Endothelial cell of umbilical vein (primary cell): Measurements from ENCODE around the gene SPATA3. TPM values are rescaled to one million over a fixed set of nuclear protein-coding genes. Genes with fewer than 3 reads are reported as not detected.

Experiments
- BruUV-seq: library from RNA; stranded (reverse); fragments of 400-500 nt; replicated peaks from 2 replicates; lab custom pipeline; 2021; lab: Mats Ljungman, UMichigan
- CTCF ChIA-PET: fragments of 300-600, 350-600 bp; sonication (Branson Sonifier 250); formaldehyde crosslinking; loops from one replicate; lab custom pipeline; 2021; ENCODE audit warnings: antibody characterized with exemption, inconsistent platforms; lab: Charles Lee
- POLR2A ChIA-PET: fragments of 300-600, 350-600 bp; sonication (Branson Sonifier 250); formaldehyde crosslinking; loops from one replicate; lab custom pipeline; 2021; ENCODE audit warnings: antibody characterized with exemption, inconsistent platforms; lab: Charles Lee
- DNase-seq: peaks from one replicate; pipeline ENCODE4 v3.0.0-alpha.2; 2011; ENCODE audit warnings: low read depth, low spot score
- FAIRE-seq: peaks from 2 replicates; lab custom pipeline; 2011; peaks lifted over from hg19 to GRCh38; lab: Jason Lieb, UNC
- H2AFZ ChIP-seq: 2 replicates; pipeline ENCODE4 v1.6.0; 2012; ENCODE audit warnings: low read depth, low read length, control low read depth, inconsistent platforms
- H3K27ac ChIP-seq: 2 replicates; pipeline ENCODE4 v1.5.1; 2011; ENCODE audit warnings: low read depth, mild to moderate bottlenecking, control low read depth, low read length, moderate library complexity; ENCODE audit not compliant: insufficient read depth
- H3K27me3 ChIP-seq, 2 experiments: 2 replicates each; pipeline versions ENCODE4 v1.6.0 to v1.6.1; 2011; ENCODE audit warnings: low read length in 2 of 2, mixed read lengths in 1 of 2; ENCODE audit not compliant: control insufficient read depth in 2 of 2, insufficient read depth in 2 of 2
- H3K36me3 ChIP-seq, 2 experiments: 2 replicates in 1 of 2; 3 replicates in 1 of 2; pipeline ENCODE4 v1.5.1; 2011; ENCODE audit warnings: low read length in 2 of 2, mild to moderate bottlenecking in 1 of 2, moderate library complexity in 1 of 2; ENCODE audit not compliant: control insufficient read depth in 2 of 2, insufficient read depth in 2 of 2; ENCODE audit errors: extremely low read depth in 1 of 2
- H3K4me1 ChIP-seq: 3 replicates; pipeline ENCODE4 v1.5.1; 2011; ENCODE audit warnings: mild to moderate bottlenecking, low read length; ENCODE audit not compliant: control insufficient read depth, insufficient read depth; ENCODE audit errors: extremely low read depth
- H3K4me2 ChIP-seq: 2 replicates; pipeline ENCODE4 v1.6.1; 2011; ENCODE audit warnings: low read length, control low read depth, mixed read lengths; ENCODE audit not compliant: insufficient read depth
- H3K4me3 ChIP-seq, 3 experiments: fragments of 200-600 bp in 1 of 3; sonication (generic), shearing (Covaris generic) in 1 of 3; replicated peaks in 1 of 3; 2 replicates each; pipeline ENCODE4 v1.5.1; 2011 to 2016; ENCODE audit warnings: control low read depth in 3 of 3, low read length in 3 of 3, mild to moderate bottlenecking in 2 of 3, inconsistent platforms in 1 of 3, low read depth in 1 of 3, moderate library complexity in 1 of 3; ENCODE audit not compliant: insufficient read depth in 1 of 3
- H3K79me2 ChIP-seq: 2 replicates; pipeline ENCODE4 v1.6.0; 2012; ENCODE audit warnings: low read length, inconsistent platforms; ENCODE audit not compliant: control insufficient read depth, insufficient read depth
- H3K9ac ChIP-seq: replicated peaks from 2 replicates; pipeline ENCODE3; 2011; ENCODE audit warnings: low read length, control low read depth; ENCODE audit not compliant: insufficient read depth; ENCODE audit errors: extremely low read depth
- H3K9me1 ChIP-seq: replicated peaks from 3 replicates; pipeline ENCODE4 v1.6.0; 2011; ENCODE audit warnings: mild to moderate bottlenecking, low read length; ENCODE audit not compliant: control insufficient read depth, insufficient read depth; ENCODE audit errors: extremely low read depth
- H3K9me3 ChIP-seq: replicated peaks from 2 replicates; pipeline ENCODE4 v1.5.1; 2012; ENCODE audit warnings: low read length, inconsistent platforms; ENCODE audit not compliant: control insufficient read depth, insufficient read depth
- H4K20me1 ChIP-seq: replicated peaks from 2 replicates; pipeline ENCODE3; 2011; ENCODE audit warnings: mild to moderate bottlenecking, low read length; ENCODE audit not compliant: control insufficient read depth, insufficient read depth; ENCODE audit errors: extremely low read depth
- EZH2 ChIP-seq: IDR thresholded peaks from 2 replicates; pipeline ENCODE4 v1.6.1; 2012; ENCODE audit warnings: borderline replicate concordance, low read depth, mild to moderate bottlenecking, moderate library complexity, low read length, inconsistent platforms; ENCODE audit not compliant: severe bottlenecking
- FOS ChIP-seq: IDR thresholded peaks from 2 replicates; pipeline ENCODE4 v1.6.1; 2011; ENCODE audit warnings: mild to moderate bottlenecking, low read length, moderate library complexity, borderline replicate concordance; ENCODE audit not compliant: insufficient read depth
- MYC ChIP-seq: IDR thresholded peaks from one replicate; pipeline ENCODE4 v1.6.1; 2011; ENCODE audit warnings: mild to moderate bottlenecking, low read depth, low read length
- POLR2AphosphoS5 ChIP-seq: IDR thresholded peaks from 2 replicates; pipeline ENCODE4 v1.6.1; 2012; ENCODE audit warnings: low read depth, mild to moderate bottlenecking, control low read depth, low read length, moderate library complexity; ENCODE audit not compliant: insufficient read depth
- dilution Hi-C: fragments of 300-500 bp; cut with MboI; formaldehyde crosslinking; loops from one replicate; pipeline ENCODE4 v1.15.0; 2019; ENCODE audit warnings: low sequenced_read_pairs; ENCODE audit not compliant: extremely low pct_ligation_motif_present
- intact Hi-C: fragments of 100-400 bp; cut with micrococcal nuclease; formaldehyde crosslinking; loops from one replicate; pipeline ENCODE4 v1.10.0; 2022
- polyA plus RNA-seq, 4 experiments: library from polyadenylated mRNA; depleted of rRNA in 3 of 4; stranded (reverse) in 3 of 4; unstranded in 1 of 4; fragments of >200 nt; gene quantifications; 2 replicates each; pipeline versions ENCODE4 v1.2.1 to v1.2.3, GENCODE V29; 2011 to 2012; ENCODE audit warnings: missing spikeins in 1 of 4
- total RNA-seq: library from RNA; stranded (reverse); gene quantifications from 2 replicates; pipeline ENCODE4 v1.2.3, GENCODE V29; 2021
- TF ChIP-seq, protein P1 (sequence below), 2 donors: IDR thresholded peaks; 1 replicate in 1 of 2; 2 replicates in 1 of 2; pipeline ENCODE4 v1.5.1; 2011; ENCODE audit warnings: low read length in 2 of 2, mild to moderate bottlenecking in 2 of 2, moderate library complexity in 2 of 2, control low read depth in 1 of 2, inconsistent platforms in 1 of 2, low read depth in 1 of 2; ENCODE audit not compliant: insufficient read depth in 1 of 2; ENCODE audit errors: extremely low read depth in 1 of 2

Gene SPATA3
- total and polyA plus RNA-seq, 2 donors (not counting 3 experiments of a cell fraction or from before 2014, with no cell fraction given) = not detected

DNA sequence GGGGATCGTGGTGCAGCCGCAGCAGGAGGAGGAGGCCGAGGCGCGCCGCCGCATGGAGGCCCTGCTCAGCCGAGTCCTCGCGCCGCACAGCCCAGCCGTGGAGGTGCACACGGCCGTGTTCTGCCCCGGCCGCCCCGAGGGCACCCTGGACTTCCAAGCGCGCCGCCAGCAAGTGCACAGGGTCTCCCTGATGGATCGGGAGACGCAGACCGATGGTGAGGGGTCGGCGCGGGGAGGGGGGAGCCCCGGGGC, 5.1 kb upstream of the SPATA3 start:
- BruUV-seq = no TSS peak
- CTCF ChIA-PET = interaction anchor here (9.4 kb wide), 1 partner anchor 166 kb away, joined by 287 read pairs; no protein-coding TSS in a partner anchor

DNA sequence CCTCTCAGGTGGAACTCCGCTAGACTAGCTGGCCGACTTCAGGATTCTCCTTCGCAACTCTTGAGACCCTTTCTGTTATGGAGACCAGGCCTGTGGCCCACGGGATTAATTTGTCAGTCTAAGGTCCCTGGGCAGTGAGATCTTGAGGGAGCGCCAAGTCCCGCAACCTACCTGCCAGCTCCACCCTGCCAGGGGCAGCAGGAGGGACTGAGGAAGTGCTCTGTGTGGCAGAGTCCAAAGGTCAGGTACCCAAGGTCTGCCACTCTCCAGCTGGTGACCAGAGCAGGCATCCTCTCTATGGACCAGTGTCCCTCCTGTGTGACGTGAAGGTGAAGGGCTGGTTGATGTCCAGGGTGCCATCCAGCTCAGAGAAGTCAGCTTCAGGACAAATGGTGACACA, 4.3 kb upstream of the SPATA3 start:
- no peaks in the 10 kb centered on the region for H3K9me3 ChIP-seq
- TF ChIP-seq FOS = no peak
- TF ChIP-seq, protein P1, sequence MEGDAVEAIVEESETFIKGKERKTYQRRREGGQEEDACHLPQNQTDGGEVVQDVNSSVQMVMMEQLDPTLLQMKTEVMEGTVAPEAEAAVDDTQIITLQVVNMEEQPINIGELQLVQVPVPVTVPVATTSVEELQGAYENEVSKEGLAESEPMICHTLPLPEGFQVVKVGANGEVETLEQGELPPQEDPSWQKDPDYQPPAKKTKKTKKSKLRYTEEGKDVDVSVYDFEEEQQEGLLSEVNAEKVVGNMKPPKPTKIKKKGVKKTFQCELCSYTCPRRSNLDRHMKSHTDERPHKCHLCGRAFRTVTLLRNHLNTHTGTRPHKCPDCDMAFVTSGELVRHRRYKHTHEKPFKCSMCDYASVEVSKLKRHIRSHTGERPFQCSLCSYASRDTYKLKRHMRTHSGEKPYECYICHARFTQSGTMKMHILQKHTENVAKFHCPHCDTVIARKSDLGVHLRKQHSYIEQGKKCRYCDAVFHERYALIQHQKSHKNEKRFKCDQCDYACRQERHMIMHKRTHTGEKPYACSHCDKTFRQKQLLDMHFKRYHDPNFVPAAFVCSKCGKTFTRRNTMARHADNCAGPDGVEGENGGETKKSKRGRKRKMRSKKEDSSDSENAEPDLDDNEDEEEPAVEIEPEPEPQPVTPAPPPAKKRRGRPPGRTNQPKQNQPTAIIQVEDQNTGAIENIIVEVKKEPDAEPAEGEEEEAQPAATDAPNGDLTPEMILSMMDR (IDR thresholded peaks at IDR 0.05; ENCODE audit: extremely low read depth in 1 of 2, insufficient read depth in 1 of 2, low read depth in 1 of 2, low read length in 2 of 2) = no peak
- TF ChIP-seq MYC = no peak
- TF ChIP-seq POLR2AphosphoS5 = no peak
- no peak for TF ChIP-seq EZH2
- BruUV-seq = no TSS peak
- no peak overlapping the region for H3K4me3 ChIP-seq
- peaks cover 9 to 21% of the 10 kb centered on the region in 2 experiments for H3K27me3 ChIP-seq
- peaks cover 4% of the 10 kb centered on the region for H3K4me1 ChIP-seq
- H3K79me2 ChIP-seq = no peaks in the 10 kb centered on the region
- H3K9me1 ChIP-seq = no peaks in the 10 kb centered on the region
- dilution Hi-C loops = no loop called here
- intact Hi-C loops = no loop called here
- DNase-seq (no peak), FAIRE-seq (no peak)
- H2AFZ ChIP-seq = no peak overlapping the region
- no peaks in the 10 kb centered on the region for H4K20me1 ChIP-seq
- no peaks in the 10 kb centered on the region for H3K36me3 ChIP-seq
- H3K9ac ChIP-seq = no peak overlapping the region
- no peak overlapping the region for H3K4me2 ChIP-seq
- no peak overlapping the region for H3K27ac ChIP-seq
- CTCF ChIA-PET = no interaction called here
- POLR2A ChIA-PET = no interaction called here

More for the DNA sequence above, 5.1 kb upstream of the SPATA3 start:
- dilution Hi-C loops = no loop called here
- Histone ChIP-seq H3K27ac (no peak overlapping the region), H3K9ac (no peak overlapping the region), H3K36me3 (no peaks in the 10 kb centered on the region), H2AFZ (no peak overlapping the region), H4K20me1 (no peaks in the 10 kb centered on the region), H3K9me3 (no peaks in the 10 kb centered on the region), H3K79me2 (no peaks in the 10 kb centered on the region), H3K4me2 (no peak overlapping the region), H3K4me3 (no peak overlapping the region), H3K4me1 (peaks cover 4% of the 10 kb centered on the region), H3K9me1 (no peaks in the 10 kb centered on the region), H3K27me3 (peaks cover 9 to 21% of the 10 kb centered on the region in 2 experiments)
- intact Hi-C loops = no loop called here
- DNase-seq = no peak
- TF ChIP-seq EZH2 (peak; percentile 37), MYC (no peak)
- no peak for FAIRE-seq
- POLR2A ChIA-PET = no interaction called here
